Left lung (tissue), 10 donors: ENCODE data around the gene AIG1. TPM values are rescaled to one million over a fixed set of nuclear protein-coding genes. Genes with fewer than 3 reads are reported as not detected.

Source experiments
- ATAC-seq: fragments of 200-7000 bp; cut with Tn5 transposase; one replicate; pipeline ENCODE4 v1.9.1; 2020; ENCODE audit warnings: moderate library complexity
- DNase-seq, 4 donors: peaks; one replicate each; pipeline ENCODE4 v3.0.0-alpha.2; 2013 to 2020
- H3K27ac ChIP-seq, 2 donors: fragments of 200-600 bp; sonication (generic) in 1 of 2; one replicate each; pipeline versions ENCODE4 v1.5.0 to v1.8.0; 2020 to 2021
- H3K27me3 ChIP-seq, 2 donors: fragments of 200-600 bp; sonication (generic) in 1 of 2; one replicate each; pipeline versions ENCODE4 v1.5.0 to v1.8.0; 2020 to 2021
- H3K36me3 ChIP-seq, 2 donors: fragments of 200-600 bp; sonication (generic) in 1 of 2; one replicate each; pipeline versions ENCODE4 v1.5.0 to v1.8.0; 2020 to 2021
- H3K4me1 ChIP-seq, 2 donors: fragments of 200-600 bp; one replicate each; pipeline ENCODE4 v1.8.0; 2021
- H3K4me3 ChIP-seq, 2 donors: fragments of 200-600 bp; sonication (generic) in 1 of 2; one replicate each; pipeline versions ENCODE4 v1.5.0 to v1.8.0; 2020 to 2021; ENCODE audit warnings: mild to moderate bottlenecking in 1 of 2
- H3K9me3 ChIP-seq, 2 donors: fragments of 200-600 bp; sonication (generic) in 1 of 2; one replicate each; pipeline versions ENCODE4 v1.5.0 to v1.8.0; 2020 to 2021
- intact Hi-C, 2 donors: fragments of 100-400 bp; cut with DNase I; formaldehyde crosslinking; loops; one replicate each; pipeline versions ENCODE4 v1.11.2 to v1.14.2; 2022
- polyA plus RNA-seq, 6 donors: library from polyadenylated mRNA; unstranded; fragments of 120-200 nt; gene quantifications; one replicate each; pipeline ENCODE4 v1.2.1, GENCODE V29; 2013; ENCODE audit not compliant: insufficient read length in 6 of 6
- total RNA-seq, 2 donors: library from RNA; stranded (reverse); fragmentation: NEBNext Ultra II Directional; extraction: Animal tissue kit (Norgen Biotek cat#: 25700); gene quantifications; one replicate each; pipeline ENCODE4 v1.2.1, GENCODE V29; 2021
- TF ChIP-seq, protein P1 (sequence below), 2 donors: fragments of 200-600 bp; sonication (generic) in 1 of 2; IDR thresholded peaks; one replicate each; pipeline versions ENCODE4 v1.5.0 to v1.8.0; 2021; ENCODE audit warnings: antibody characterized with exemption in 2 of 2
- donor health status: DM: no; HTN: yes; CAD: no.
- donor health status: DM: no; HTN: no; CAD: no.

AIG1 gene
- total and polyA plus RNA-seq, 8 donors, result 34.7 to 45.4 (median 36.8) TPM

DNA sequence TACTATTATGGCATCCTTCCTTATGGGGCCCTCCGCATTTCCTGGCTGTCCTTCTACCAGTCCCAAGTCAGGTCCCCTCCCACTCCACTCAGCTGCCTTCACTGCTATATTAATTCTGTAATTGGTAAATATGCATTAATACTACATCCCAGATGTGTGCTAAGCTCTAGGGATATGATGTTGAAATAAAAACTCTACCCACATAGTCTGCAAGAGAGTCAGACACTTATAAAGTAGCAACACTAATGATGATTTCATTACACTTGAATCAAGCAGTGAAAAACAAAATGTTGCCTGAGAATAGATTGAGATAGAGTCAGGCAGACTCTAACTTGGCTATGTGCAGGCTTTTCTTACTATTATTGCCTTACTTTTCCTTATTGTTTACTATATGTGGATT, 62.4 kb downstream of the AIG1 start:
- H3K27ac ChIP-seq, result no peak overlapping the region
- intact Hi-C loops, result no loop called here
- no peaks in the 10 kb centered on the region for H3K4me1 ChIP-seq
- no peaks in the 10 kb centered on the region for H3K27me3 ChIP-seq
- no peak for ATAC-seq
- no peak for DNase-seq
- H3K4me3 ChIP-seq, result no peak overlapping the region
- peaks cover 0 to 4% of the 10 kb centered on the region in 2 donors for H3K9me3 ChIP-seq
- TF ChIP-seq, protein P1, sequence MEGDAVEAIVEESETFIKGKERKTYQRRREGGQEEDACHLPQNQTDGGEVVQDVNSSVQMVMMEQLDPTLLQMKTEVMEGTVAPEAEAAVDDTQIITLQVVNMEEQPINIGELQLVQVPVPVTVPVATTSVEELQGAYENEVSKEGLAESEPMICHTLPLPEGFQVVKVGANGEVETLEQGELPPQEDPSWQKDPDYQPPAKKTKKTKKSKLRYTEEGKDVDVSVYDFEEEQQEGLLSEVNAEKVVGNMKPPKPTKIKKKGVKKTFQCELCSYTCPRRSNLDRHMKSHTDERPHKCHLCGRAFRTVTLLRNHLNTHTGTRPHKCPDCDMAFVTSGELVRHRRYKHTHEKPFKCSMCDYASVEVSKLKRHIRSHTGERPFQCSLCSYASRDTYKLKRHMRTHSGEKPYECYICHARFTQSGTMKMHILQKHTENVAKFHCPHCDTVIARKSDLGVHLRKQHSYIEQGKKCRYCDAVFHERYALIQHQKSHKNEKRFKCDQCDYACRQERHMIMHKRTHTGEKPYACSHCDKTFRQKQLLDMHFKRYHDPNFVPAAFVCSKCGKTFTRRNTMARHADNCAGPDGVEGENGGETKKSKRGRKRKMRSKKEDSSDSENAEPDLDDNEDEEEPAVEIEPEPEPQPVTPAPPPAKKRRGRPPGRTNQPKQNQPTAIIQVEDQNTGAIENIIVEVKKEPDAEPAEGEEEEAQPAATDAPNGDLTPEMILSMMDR (IDR thresholded peaks at IDR 0.05), result no peak
- H3K36me3 ChIP-seq, result no peaks in the 10 kb centered on the region

DNA sequence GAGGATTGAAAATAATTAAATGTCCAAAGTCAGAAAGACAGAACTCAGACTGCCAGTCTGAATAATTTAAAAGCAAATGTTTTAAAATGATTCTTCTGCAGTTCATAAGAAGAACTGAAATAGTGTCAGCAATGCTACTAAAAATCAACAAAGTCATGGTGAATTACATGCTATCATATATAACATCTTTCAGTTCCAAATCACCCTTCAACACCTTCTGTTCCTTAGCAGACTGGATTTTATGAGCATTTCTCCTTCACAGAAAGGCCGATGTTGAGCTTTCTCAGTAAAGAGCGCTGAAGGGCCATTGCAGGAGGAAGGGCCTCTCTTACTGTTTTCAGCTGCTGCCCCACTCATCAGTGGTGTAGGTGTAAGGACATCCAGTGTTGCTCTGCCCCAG, 63.3 kb downstream of the AIG1 start:
- intact Hi-C loops, result no loop called here
- peaks cover 0 to 4% of the 10 kb centered on the region in 2 donors for H3K9me3 ChIP-seq
- H3K4me1 ChIP-seq, result no peaks in the 10 kb centered on the region
- H3K4me3 ChIP-seq, result no peak overlapping the region
- TF ChIP-seq, protein P1 (IDR thresholded peaks at IDR 0.05), result no peak
- DNase-seq, result no peak
- ATAC-seq, result no peak
- H3K27me3 ChIP-seq, result no peaks in the 10 kb centered on the region
- H3K36me3 ChIP-seq, result no peaks in the 10 kb centered on the region
- no peak overlapping the region for H3K27ac ChIP-seq

DNA sequence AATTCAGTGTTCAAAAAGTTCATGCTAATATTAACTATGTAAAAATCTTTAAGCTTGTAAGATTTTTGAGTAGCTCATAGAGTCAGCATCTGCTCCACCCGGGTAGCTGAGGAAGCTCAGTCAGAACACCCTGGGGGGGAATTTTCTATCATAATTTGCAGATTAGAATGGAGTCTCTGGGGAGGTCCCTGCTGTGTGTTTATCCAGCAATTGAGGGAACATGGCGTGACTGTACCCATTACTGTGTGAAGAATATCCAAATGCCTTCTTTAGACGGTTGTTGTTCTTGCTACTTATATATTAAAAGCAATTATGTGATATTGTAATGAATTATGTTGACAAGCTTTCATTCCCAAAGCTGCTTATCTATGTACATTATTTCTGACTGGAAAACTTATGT, 64.8 kb downstream of the AIG1 start:
- Histone ChIP-seq H3K9me3 (peaks cover 0 to 12% of the 10 kb centered on the region in 2 donors), H3K4me3 (no peak overlapping the region), H3K27ac (no peak overlapping the region), H3K4me1 (no peaks in the 10 kb centered on the region), H3K36me3 (no peaks in the 10 kb centered on the region), H3K27me3 (no peaks in the 10 kb centered on the region)
- no peak for DNase-seq
- ATAC-seq, result no peak
- TF ChIP-seq, protein P1 (IDR thresholded peaks at IDR 0.05), result no peak
- intact Hi-C loops, result no loop called here

DNA sequence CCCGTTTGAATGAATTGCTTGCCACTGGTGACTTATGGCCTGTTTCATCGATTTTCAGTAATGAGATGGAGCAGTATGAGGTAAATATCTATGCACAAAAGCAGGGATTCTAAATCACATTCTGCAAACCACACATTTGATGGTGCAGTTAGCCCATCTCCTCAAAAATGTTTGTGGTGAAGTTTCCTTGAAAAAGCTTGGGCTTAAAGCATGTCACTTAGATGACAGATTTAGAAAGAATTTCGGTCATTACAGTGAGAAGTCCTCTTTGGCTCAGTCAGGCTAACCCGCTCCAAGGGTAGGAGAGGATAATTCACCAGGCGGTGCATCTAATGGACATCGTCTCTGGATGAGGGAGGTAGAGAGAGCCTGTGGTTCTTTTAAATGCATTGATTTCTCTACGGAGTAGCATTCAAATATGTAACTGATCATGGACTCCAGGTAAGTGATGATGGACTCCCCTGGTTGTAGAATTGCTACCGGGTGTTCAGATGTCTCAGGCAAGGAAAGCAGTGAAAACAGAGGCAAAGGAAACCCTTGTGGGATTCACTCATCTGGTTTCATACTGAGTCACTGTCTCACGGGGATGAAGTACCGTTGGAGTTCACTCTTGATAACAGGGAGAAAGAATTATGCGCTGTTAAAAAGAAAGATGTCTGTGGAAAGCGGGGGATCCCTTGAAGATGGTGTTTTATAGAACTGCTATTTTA, 65.3 kb downstream of the AIG1 start:
- Histone ChIP-seq H3K4me1 (no peaks in the 10 kb centered on the region), H3K27me3 (no peaks in the 10 kb centered on the region), H3K4me3 (no peak overlapping the region), H3K9me3 (peaks cover 0 to 15% of the 10 kb centered on the region in 2 donors), H3K36me3 (no peaks in the 10 kb centered on the region), H3K27ac (no peak overlapping the region)
- TF ChIP-seq, protein P1 (IDR thresholded peaks at IDR 0.05), result no peak
- intact Hi-C loops, result no loop called here
- DNase-seq, result no peak
- no peak for ATAC-seq

DNA sequence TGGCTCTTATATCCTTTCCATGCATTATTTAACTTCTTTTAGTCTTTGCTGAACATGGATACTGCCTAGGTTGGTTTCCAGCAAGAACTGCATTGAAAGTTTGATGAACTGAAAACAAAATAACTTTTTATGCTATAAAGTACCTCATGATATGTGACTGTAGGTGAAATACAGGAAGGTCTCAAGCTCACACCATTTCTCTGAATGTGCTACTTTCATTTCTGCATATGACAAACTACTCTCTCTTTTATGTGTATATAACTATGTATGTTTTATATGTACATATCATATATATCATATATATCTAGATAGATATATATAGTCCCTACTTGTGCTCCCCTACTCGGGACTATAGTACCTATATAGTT, 65.9 kb downstream of the AIG1 start:
- no peaks in the 10 kb centered on the region for H3K27me3 ChIP-seq
- no peak for DNase-seq
- intact Hi-C loops, result no loop called here
- no peaks in the 10 kb centered on the region for H3K36me3 ChIP-seq
- no peak overlapping the region for H3K27ac ChIP-seq
- H3K4me1 ChIP-seq, result no peaks in the 10 kb centered on the region
- no peak for ATAC-seq
- H3K9me3 ChIP-seq, result peaks cover 0 to 20% of the 10 kb centered on the region in 2 donors
- H3K4me3 ChIP-seq, result no peak overlapping the region
- TF ChIP-seq, protein P1 (IDR thresholded peaks at IDR 0.05), result no peak
